Measurements from ENCODE around the gene NDUFS7. TPM values are rescaled to one million over a fixed set of nuclear protein-coding genes. Genes with fewer than 3 reads are reported as not detected.

Gene NDUFS7
- total RNA-seq, 1 donor from 2014 or later: 216 TPM

DNA sequence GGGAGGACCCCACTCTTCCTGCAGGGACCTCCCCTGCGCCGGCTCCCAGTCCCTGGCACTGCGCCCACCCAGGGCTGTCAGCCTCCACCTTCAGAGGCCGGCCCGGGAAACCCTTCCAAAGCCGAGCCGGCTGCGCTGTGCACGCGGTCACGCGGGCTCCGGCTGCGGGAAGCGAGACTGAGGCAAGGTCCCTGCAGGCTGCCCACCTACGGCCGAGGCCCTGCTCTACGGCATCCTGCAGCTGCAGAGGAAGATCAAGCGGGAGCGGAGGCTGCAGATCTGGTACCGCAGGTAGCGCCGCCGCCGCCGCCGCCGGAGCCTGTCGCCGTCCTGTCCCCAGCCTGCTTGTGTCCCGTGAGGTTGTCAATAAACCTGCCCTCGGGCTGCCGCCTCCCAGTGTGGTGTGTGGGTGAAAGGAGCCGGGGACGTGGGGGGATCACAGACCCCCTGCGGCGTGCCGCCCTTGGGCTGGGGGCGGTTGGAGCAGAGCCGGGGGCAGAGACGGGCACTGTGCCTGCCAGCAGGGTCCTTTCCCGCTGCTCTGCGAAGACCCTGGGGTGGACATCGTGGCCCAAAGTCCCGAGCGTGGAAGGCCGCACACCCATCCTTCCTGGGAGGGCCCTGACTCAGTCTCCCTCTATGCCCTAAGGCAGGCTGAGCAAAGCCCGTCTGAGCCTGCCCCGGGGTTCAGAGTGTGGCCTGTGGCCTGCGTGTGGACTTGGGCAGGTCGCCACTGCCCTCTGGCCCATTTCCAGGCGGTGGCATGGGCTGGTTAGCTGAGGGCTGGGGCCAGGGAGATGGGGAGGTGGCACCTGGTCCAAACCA is 11.7 kb downstream of the NDUFS7 start:
- intact Hi-C loops (cut with DNase I): no loop called here
- DNase-seq (ENCODE audit: low spot score in 2 of 2): no peak
- no peaks in the 10 kb centered on the region for H3K9me3 ChIP-seq
- no peak overlapping the region for H3K4me3 ChIP-seq
- H3K27ac ChIP-seq: no peak overlapping the region
- peaks cover 32 to 34% of the 10 kb centered on the region in 2 donors for H3K36me3 ChIP-seq
- no peaks in the 10 kb centered on the region for H3K27me3 ChIP-seq
- TF ChIP-seq, protein P1, sequence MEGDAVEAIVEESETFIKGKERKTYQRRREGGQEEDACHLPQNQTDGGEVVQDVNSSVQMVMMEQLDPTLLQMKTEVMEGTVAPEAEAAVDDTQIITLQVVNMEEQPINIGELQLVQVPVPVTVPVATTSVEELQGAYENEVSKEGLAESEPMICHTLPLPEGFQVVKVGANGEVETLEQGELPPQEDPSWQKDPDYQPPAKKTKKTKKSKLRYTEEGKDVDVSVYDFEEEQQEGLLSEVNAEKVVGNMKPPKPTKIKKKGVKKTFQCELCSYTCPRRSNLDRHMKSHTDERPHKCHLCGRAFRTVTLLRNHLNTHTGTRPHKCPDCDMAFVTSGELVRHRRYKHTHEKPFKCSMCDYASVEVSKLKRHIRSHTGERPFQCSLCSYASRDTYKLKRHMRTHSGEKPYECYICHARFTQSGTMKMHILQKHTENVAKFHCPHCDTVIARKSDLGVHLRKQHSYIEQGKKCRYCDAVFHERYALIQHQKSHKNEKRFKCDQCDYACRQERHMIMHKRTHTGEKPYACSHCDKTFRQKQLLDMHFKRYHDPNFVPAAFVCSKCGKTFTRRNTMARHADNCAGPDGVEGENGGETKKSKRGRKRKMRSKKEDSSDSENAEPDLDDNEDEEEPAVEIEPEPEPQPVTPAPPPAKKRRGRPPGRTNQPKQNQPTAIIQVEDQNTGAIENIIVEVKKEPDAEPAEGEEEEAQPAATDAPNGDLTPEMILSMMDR (IDR thresholded peaks at IDR 0.05): no peak
- peaks cover 2 to 12% of the 10 kb centered on the region in 2 donors for H3K4me1 ChIP-seq

DNA sequence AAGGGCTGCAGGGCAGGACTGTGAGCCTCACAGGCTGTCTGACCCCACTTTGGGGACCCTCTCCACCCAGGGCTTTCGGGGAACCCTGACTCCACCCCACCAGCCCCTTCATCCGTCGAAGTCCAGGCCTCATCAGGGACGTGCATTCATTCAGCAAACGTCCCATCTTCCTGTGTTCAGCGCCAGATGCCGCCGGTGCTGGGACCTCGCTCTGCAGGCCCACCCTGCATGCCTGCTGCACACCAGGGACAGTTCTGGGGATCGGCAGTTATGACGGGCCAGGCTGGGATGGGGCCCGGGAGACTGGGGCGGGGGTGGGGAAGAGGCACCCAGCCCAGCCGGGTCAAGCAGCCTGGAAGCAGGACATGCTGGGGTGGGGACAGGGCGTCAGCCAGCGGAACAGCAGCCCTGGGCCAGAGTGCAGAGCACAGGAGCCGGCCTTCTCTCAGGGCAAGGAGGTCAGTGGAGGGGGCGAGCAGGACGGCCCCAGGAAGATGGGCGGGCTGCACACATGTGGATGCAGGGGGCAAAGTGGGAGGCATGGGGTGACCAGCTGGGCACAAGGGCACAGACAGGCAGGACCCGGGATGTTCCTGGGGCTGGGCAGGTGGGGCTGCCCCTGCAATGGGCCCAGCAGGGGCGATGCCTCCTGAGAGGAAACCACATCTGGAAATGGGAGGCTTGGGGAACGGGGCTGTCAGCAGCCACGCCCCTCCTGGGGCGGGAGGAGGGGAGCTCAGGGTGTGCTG is 12.5 kb downstream of the NDUFS7 start:
- Histone ChIP-seq H3K4me1 (peaks cover 10 to 20% of the 10 kb centered on the region in 2 donors), H3K9me3 (no peaks in the 10 kb centered on the region), H3K4me3 (no peak overlapping the region), H3K27me3 (no peaks in the 10 kb centered on the region), H3K36me3 (peaks cover 24 to 26% of the 10 kb centered on the region in 2 donors), H3K27ac (no peak overlapping the region)
- no peak for DNase-seq (ENCODE audit: low spot score in 2 of 2)
- intact Hi-C loops (cut with DNase I): no loop called here
- TF ChIP-seq, protein P1 (IDR thresholded peaks at IDR 0.05): no peak

DNA sequence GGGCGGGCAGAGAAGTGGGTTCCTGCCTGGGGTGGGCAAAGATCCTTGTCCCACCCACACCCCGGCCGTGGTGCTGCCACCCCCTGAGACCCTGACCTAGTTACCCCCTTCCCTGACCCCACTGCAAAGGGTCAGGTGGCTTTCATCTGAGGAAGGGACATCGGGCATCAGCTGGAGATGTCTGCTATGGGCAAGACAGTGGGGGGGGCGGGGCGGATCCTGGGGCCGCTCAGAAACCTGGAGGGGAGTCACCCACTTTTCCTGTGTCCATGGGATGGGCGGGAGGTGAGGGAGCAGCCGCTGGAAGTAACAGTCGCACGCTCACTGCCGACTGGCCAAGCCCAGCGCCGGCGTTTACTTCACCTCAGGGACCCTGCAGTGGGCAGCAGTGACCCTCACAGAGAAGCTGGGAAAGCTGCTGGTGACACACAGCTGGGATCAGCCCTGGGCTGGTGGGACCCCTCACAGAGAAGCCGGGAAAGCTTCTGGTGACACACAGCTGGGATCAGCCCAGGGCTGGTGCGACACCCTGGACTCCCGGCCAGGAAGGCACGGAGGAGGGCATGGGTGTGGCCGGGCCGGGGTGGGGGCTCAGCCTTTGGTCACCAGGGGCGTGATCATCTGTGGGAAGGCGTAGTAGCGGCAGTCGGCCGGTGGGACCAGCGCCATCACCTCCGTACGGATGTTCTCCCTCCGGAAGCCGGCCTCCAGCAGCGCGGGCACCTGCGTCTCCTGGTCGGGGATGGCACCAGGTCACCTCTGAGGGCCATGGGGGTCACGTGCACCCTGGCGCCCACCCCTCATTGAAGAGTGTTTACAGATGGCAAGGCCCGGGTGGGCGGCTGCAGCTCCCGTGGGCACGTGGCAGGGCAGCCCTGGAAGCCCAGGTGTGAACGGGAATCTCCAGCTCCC is 13.3 kb downstream of the NDUFS7 start:
- Histone ChIP-seq H3K36me3 (peaks cover 17 to 18% of the 10 kb centered on the region in 2 donors), H3K9me3 (no peaks in the 10 kb centered on the region), H3K4me1 (peaks cover 10 to 21% of the 10 kb centered on the region in 2 donors), H3K27me3 (no peaks in the 10 kb centered on the region), H3K27ac (no peak overlapping the region), H3K4me3 (no peak overlapping the region)
- intact Hi-C loops (cut with DNase I): no loop called here
- no peak for DNase-seq (ENCODE audit: low spot score in 2 of 2)
- TF ChIP-seq, protein P1 (IDR thresholded peaks at IDR 0.05): no peak

DNA sequence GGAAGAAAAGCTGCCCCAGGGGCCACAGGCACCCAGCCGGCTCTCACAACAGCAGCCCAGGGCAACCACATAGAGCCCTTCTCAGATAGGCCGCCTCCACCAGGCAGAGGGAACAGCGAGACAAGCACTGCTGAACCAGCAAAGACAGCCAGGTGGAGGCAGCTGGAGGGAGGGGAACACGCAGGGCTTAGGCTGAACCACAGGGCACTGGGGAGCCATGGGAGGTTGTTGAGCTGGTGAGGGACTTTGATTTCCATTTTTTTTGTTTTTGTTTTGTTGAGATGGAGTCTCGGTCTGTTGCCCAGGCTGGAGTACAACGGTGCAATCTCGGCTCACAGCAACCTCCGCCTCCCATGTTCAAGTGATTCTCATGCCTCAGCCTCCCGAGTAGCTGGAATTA is 14.1 kb downstream of the NDUFS7 start:
- TF ChIP-seq, protein P1 (IDR thresholded peaks at IDR 0.05): no peak
- Histone ChIP-seq H3K27me3 (no peaks in the 10 kb centered on the region), H3K36me3 (peaks cover 10% of the 10 kb centered on the region in 2 donors), H3K4me3 (no peak overlapping the region), H3K4me1 (peaks cover 10 to 28% of the 10 kb centered on the region in 2 donors), H3K27ac (no peak overlapping the region), H3K9me3 (no peaks in the 10 kb centered on the region)
- intact Hi-C loops (cut with DNase I): no loop called here
- DNase-seq (ENCODE audit: low spot score in 2 of 2): no peak

DNA sequence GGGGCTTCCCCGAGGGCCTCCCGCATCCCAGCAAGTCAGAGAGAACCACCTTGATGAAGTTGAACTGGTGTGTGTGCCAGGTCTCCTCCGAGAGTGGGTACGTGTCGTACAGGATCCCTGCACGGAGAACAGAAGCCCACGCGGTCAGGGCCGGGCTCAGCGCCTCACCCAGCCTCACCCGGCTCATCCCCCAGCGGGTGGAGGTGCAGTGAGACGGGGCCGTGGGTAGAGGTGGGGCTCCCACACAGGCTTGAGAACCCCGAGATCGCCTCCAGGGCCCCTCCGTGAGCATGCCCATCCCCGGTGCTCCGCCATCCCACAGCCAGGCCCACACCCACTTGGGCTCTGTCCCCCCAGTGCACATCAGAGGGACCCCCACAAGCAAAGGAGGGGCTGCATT is 15.4 kb downstream of the NDUFS7 start:
- DNase-seq (ENCODE audit: low spot score in 2 of 2): no peak
- TF ChIP-seq, protein P1 (IDR thresholded peaks at IDR 0.05): no peak

More for the DNA sequence above, 15.4 kb downstream of the NDUFS7 start:
- Histone ChIP-seq H3K4me1 (peaks cover 10 to 29% of the 10 kb centered on the region in 2 donors), H3K36me3 (no peaks in the 10 kb centered on the region), H3K9me3 (no peaks in the 10 kb centered on the region), H3K27me3 (no peaks in the 10 kb centered on the region), H3K4me3 (no peak overlapping the region), H3K27ac (no peak overlapping the region)
- intact Hi-C loops (cut with DNase I): no loop called here
